Spleen (tissue), 13 donors: ENCODE data around the gene RBM8A. TPM values are rescaled to one million over a fixed set of nuclear protein-coding genes. Genes with fewer than 3 reads are reported as not detected.

ENCODE experiments used
- DNase-seq: peaks from one replicate; pipeline ENCODE4 v3.0.0-alpha.2; 2020
- H3K27ac ChIP-seq, 8 donors: fragments of 200-600 bp; sonication (generic) in 7 of 8; 1 replicate in 4 of 8; 2 replicates in 4 of 8; pipeline versions ENCODE4 v1.5.0 to v1.8.0; 2016 to 2021; ENCODE audit warnings: inconsistent platforms in 4 of 8, mild to moderate bottlenecking in 4 of 8, moderate library complexity in 1 of 8
- H3K27me3 ChIP-seq, 7 donors: fragments of 200-600 bp; sonication (generic) in 6 of 7; replicated peaks in 1 of 7; 1 replicate in 4 of 7; 2 replicates in 3 of 7; pipeline versions ENCODE4 v1.5.0 to v1.8.0; 2016 to 2021; ENCODE audit warnings: inconsistent platforms in 3 of 7, mild to moderate bottlenecking in 1 of 7
- H3K36me3 ChIP-seq, 6 donors: fragments of 200-600 bp; sonication (generic) in 5 of 6; 1 replicate in 4 of 6; 2 replicates in 2 of 6; pipeline versions ENCODE4 v1.5.0 to v1.8.0; 2016 to 2021; ENCODE audit warnings: inconsistent platforms in 2 of 6
- H3K4me1 ChIP-seq, 6 donors: fragments of 200-600 bp; sonication (generic) in 5 of 6; 1 replicate in 3 of 6; 2 replicates in 3 of 6; pipeline versions ENCODE4 v1.5.0 to v1.8.0; 2016 to 2021; ENCODE audit warnings: inconsistent platforms in 3 of 6
- H3K4me3 ChIP-seq, 8 donors: fragments of 200-600 bp; sonication (generic) in 7 of 8; 1 replicate in 4 of 8; 2 replicates in 4 of 8; pipeline versions ENCODE4 v1.5.0 to v1.8.0; 2016 to 2021; ENCODE audit warnings: inconsistent platforms in 4 of 8, mild to moderate bottlenecking in 4 of 8, moderate library complexity in 2 of 8
- H3K9me3 ChIP-seq, 8 donors: fragments of 200-600 bp; sonication (generic) in 7 of 8; 1 replicate in 4 of 8; 2 replicates in 4 of 8; pipeline versions ENCODE4 v1.5.0 to v1.8.0; 2016 to 2021; ENCODE audit warnings: inconsistent platforms in 4 of 8
- CTCF ChIP-seq, 11 experiments: fragments of 200-600 bp in 7 of 11; fragments of 450-650 bp in 4 of 11; sonication (generic) in 4 of 11; IDR thresholded peaks in 8 of 11; conservative IDR thresholded peaks in 3 of 11; 1 replicate in 7 of 11; 2 replicates in 4 of 11; pipeline versions ENCODE4 v1.4.0 to v1.8.0; 2016 to 2021; ENCODE audit warnings: antibody characterized with exemption in 11 of 11, inconsistent platforms in 4 of 11, mild to moderate bottlenecking in 1 of 11
- POLR2A ChIP-seq, 3 donors: fragments of 450-650 bp; IDR thresholded peaks; one replicate each; pipeline ENCODE4 v1.5.1; 2017; ENCODE audit warnings: antibody characterized with exemption in 3 of 3, mild to moderate bottlenecking in 1 of 3
- POLR2AphosphoS5 ChIP-seq, 3 donors: sonication (generic); formaldehyde crosslinking; IDR thresholded peaks; one replicate each; pipeline ENCODE4 v1.5.1; 2017; ENCODE audit warnings: antibody characterized with exemption in 3 of 3
- WGBS, 5 donors: extraction: QIAGEN DNeasy Blood & Tissue Kit in 3 of 5; methylation state at CpG; one replicate each; pipeline versions ENCODE4 v1.1.5 to v1.1.7; 2013 to 2018; 5-methylcytosine and 5-hydroxymethylcytosine counted together
- intact Hi-C: fragments of 100-400 bp; cut with DNase I; formaldehyde crosslinking; loops from one replicate; pipeline ENCODE4 v1.15.0; 2023; ENCODE audit warnings: low total_unique reads
- long read RNA-seq, 2 donors: transcript quantifications; one replicate each; lab custom pipeline, GENCODE V29; 2026
- polyA plus RNA-seq, 3 donors: library from polyadenylated mRNA; stranded (reverse); fragments of 200-250 nt; gene quantifications; one replicate each; pipeline ENCODE4 v1.2.1, GENCODE V29; 2013
- total RNA-seq, 7 donors: library from RNA; depleted of rRNA in 3 of 7; stranded (reverse); fragments of >200 nt in 3 of 7; fragmentation: NEBNext Ultra II Directional in 4 of 7; extraction: Animal tissue kit (Norgen Biotek cat#: 25700) in 4 of 7; gene quantifications; one replicate each; pipeline versions ENCODE4 v1.1.0 to v1.2.1, GENCODE V29; 2016 to 2021
- donor health status: healthy with polysubstance abuse.
- donor health status: DM: no; HTN: no; CAD: no; lungs with moderate emphysema.
- donor health status: DM: no; HTN: no; CAD: no.
- donor health status: Bipolar disorder and iron deficiency.
- donor health status: healthy.
- donor health status: DM: no; HTN: no; CAD: no.
- donor health status: DM: yes; HTN: yes; CAD: no.

RBM8A gene
- total RNA-seq (100 to 1,000 TPM; 111 to 187 (median 122) TPM), polyA plus RNA-seq (100 to 1,000 TPM in 2 of 3 donors, 10 to 100 TPM in 1; 87.0 to 117 (median 101) TPM)
- long read RNA-seq, donor 1, full-length matches to known transcripts = 54 of 76 reads
- long read RNA-seq, donor 1, partial matches to known transcripts = 5 of 76 reads
- long read RNA-seq, donor 1, other reads (novel, unspliced or antisense) = 17 of 76 reads
- long read RNA-seq, donor 2, full-length matches to known transcripts = 47 of 54 reads
- long read RNA-seq, donor 2, partial matches to known transcripts = 0 of 54 reads
- long read RNA-seq, donor 2, other reads (novel, unspliced or antisense) = 7 of 54 reads

GRCh38 chr1:145927063-145927886, at the start of gene RBM8A:
Gene RBM8A, minus strand, starts transcription at chr1:145927484. Its CDS starts 58 bp downstream, at chr1:145927426.
- TF ChIP-seq POLR2AphosphoS5 (IDR thresholded peaks at IDR 0.05) (peak; percentile 95 to 100 (median 100)), CTCF (IDR thresholded peaks at IDR 0.05 in 8 of 11, conservative IDR thresholded peaks at IDR 0.05 in 3 of 11) (peak; percentile 52 to 97 (median 83)), POLR2A (IDR thresholded peaks at IDR 0.05) (peak; percentile 97 to 98 (median 98))
- intact Hi-C loops = no loop called here
- peak within 1 kb of the TSS; percentile 55 to 85 (median 70) for H3K4me3 ChIP-seq
- peaks cover 13 to 55% (median 34%) of the 10 kb centered on the region in 6 donors for H3K4me1 ChIP-seq
- no peaks in the 10 kb centered on the region for H3K9me3 ChIP-seq
- H3K27ac ChIP-seq = peak within 1 kb of the TSS; percentile 95 to 99 (median 98)
- H3K27me3 ChIP-seq = no peaks in the 10 kb centered on the region
- 0% methylated on average over 41 of the region's 41 CpGs for WGBS, 5 donors
- peak; percentile 94 for DNase-seq
- H3K36me3 ChIP-seq = peaks cover 0 to 44% (median 17%) of the 10 kb centered on the region in 6 donors

- H3K27me3 ChIP-seq = no peaks in the 10 kb centered on the region
- no peak for TF ChIP-seq CTCF (IDR thresholded peaks at IDR 0.05 in 8 of 11, conservative IDR thresholded peaks at IDR 0.05 in 3 of 11)
- no peak for TF ChIP-seq POLR2A (IDR thresholded peaks at IDR 0.05)
- TF ChIP-seq POLR2AphosphoS5 (IDR thresholded peaks at IDR 0.05) = no peak
- peaks cover 0 to 14% (median 0%) of the 10 kb centered on the region in 6 donors for H3K36me3 ChIP-seq
- intact Hi-C loops = loop anchor here (5.0 kb wide), 1 partner anchor 35 kb away; no protein-coding TSS in a partner anchor
- no peak overlapping the region for H3K4me3 ChIP-seq
- 82 to 90% (median 87%) methylated on average over 5 of the region's 5 CpGs for WGBS, 5 donors
- peaks cover 45 to 59% (median 54%) of the 10 kb centered on the region in 6 donors for H3K4me1 ChIP-seq
- DNase-seq = no peak
- H3K9me3 ChIP-seq = no peaks in the 10 kb centered on the region
- peak overlapping the region; percentile 30 to 100 (median 98) for H3K27ac ChIP-seq
Measured at GRCh38 chr1:145977016-145977415, 49.7 kb upstream of the RBM8A start.

- no peaks in the 10 kb centered on the region for H3K27me3 ChIP-seq
- peaks cover 0 to 14% (median 0%) of the 10 kb centered on the region in 6 donors for H3K36me3 ChIP-seq
- H3K4me1 ChIP-seq = peaks cover 27 to 41% (median 36%) of the 10 kb centered on the region in 6 donors
- no peaks in the 10 kb centered on the region for H3K9me3 ChIP-seq
- no peak overlapping the region for H3K4me3 ChIP-seq
- H3K27ac ChIP-seq = peak overlapping the region in 4 of 8 donors; percentile 11 to 43 (median 26)
- intact Hi-C loops = loop anchor here (5.0 kb wide), 1 partner anchor 37 kb away; no protein-coding TSS in a partner anchor
- TF ChIP-seq CTCF (IDR thresholded peaks at IDR 0.05 in 8 of 11, conservative IDR thresholded peaks at IDR 0.05 in 3 of 11) (no peak), POLR2AphosphoS5 (IDR thresholded peaks at IDR 0.05) (no peak), POLR2A (IDR thresholded peaks at IDR 0.05) (no peak)
- 77 to 97% (median 90%) methylated on average over 4 of the region's 4 CpGs for WGBS, 5 donors
- DNase-seq = no peak
Measured at GRCh38 chr1:145975216-145975615, 47.9 kb upstream of the RBM8A start.
